Measurements from ENCODE around the gene DACT2. TPM values are rescaled to one million over a fixed set of nuclear protein-coding genes. Genes with fewer than 3 reads are reported as not detected.

DACT2 gene
- total RNA-seq, 2 donors from 2014 or later, result 16.6 to 39.9 TPM

DNA sequence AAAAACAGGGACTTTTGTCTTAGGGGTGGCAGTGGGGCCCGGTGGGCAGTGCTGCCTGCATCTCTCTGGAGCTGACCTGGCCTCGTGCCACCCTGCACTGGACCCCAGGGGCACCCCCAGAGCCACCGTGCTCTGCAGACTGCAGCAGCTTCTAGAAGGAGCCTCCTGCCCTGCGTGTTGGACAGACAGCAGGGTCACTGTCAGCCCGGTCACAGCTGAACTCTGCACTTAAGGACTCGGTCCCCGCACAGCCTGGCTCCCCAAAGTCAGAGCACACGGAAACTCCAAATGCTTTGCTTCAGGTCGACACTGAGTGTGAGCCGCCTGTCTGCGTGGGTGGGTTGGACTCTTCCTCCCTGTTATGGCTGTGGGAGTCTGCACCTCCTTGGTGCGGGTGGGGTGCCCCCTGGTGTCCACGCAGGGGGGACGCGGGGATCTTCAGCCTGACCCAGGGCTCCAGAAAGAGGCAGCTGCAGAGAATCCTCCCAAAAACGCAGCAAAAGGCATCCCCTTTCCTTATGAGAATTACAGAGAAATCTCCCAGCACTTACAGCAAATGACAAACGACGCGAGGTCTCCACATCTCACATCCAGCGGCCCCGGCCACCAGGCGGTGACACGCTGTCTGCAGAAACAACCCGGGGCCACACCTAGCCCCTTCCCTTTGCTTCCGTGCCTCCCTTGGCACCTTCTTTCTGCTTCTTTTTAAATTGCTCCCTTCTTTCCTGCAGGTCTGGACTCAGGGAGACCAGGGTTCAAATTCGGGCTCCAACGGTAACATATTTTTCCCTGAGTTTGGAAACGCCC lies 36.3 kb upstream of the DACT2 start:
- H3K9ac ChIP-seq (ENCODE audit: extremely low read depth, low read length, poor library complexity, severe bottlenecking), result no peak overlapping the region
- no peak overlapping the region for H3K4me3 Mint-ChIP-seq
- H3K9me3 Mint-ChIP-seq, result peaks cover 10% of the 10 kb centered on the region
- no peaks in the 10 kb centered on the region for H3K36me3 ChIP-seq (ENCODE audit: control insufficient read depth, insufficient read depth, low read length)
- peaks cover 10% of the 10 kb centered on the region for H3K9me3 ChIP-seq (ENCODE audit: control insufficient read depth, low read length)
- DNase-seq, result peak; percentile 85
- H3K4me1 Mint-ChIP-seq, result peaks cover 4% of the 10 kb centered on the region
- H3K4me3 ChIP-seq (ENCODE audit: low read length), result no peak overlapping the region
- peaks cover 5% of the 10 kb centered on the region for H3K27me3 Mint-ChIP-seq (ENCODE audit: insufficient read depth)
- WGBS, 2 experiments (ENCODE audit: insufficient coverage in 1 of 2, insufficient read length in 1 of 2), result 62 to 66% methylated on average over 24 to 28 of the region's 28 CpGs
- peaks cover 8% of the 10 kb centered on the region for H3K4me1 ChIP-seq (ENCODE audit: control insufficient read depth, insufficient read depth, low read length)
- H3K27ac ChIP-seq (ENCODE audit: low read depth, low read length), result no peak overlapping the region
- H3K27me3 ChIP-seq (ENCODE audit: control insufficient read depth, insufficient read depth, low read length, poor library complexity, severe bottlenecking), result no peaks in the 10 kb centered on the region
- TF ChIP-seq, protein P1, sequence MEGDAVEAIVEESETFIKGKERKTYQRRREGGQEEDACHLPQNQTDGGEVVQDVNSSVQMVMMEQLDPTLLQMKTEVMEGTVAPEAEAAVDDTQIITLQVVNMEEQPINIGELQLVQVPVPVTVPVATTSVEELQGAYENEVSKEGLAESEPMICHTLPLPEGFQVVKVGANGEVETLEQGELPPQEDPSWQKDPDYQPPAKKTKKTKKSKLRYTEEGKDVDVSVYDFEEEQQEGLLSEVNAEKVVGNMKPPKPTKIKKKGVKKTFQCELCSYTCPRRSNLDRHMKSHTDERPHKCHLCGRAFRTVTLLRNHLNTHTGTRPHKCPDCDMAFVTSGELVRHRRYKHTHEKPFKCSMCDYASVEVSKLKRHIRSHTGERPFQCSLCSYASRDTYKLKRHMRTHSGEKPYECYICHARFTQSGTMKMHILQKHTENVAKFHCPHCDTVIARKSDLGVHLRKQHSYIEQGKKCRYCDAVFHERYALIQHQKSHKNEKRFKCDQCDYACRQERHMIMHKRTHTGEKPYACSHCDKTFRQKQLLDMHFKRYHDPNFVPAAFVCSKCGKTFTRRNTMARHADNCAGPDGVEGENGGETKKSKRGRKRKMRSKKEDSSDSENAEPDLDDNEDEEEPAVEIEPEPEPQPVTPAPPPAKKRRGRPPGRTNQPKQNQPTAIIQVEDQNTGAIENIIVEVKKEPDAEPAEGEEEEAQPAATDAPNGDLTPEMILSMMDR (conservative IDR thresholded peaks at IDR 0.05), result peak; percentile 92
- H3K36me3 Mint-ChIP-seq (ENCODE audit: low read depth), result peaks cover 3% of the 10 kb centered on the region
- no peak overlapping the region for H3K27ac Mint-ChIP-seq

DNA sequence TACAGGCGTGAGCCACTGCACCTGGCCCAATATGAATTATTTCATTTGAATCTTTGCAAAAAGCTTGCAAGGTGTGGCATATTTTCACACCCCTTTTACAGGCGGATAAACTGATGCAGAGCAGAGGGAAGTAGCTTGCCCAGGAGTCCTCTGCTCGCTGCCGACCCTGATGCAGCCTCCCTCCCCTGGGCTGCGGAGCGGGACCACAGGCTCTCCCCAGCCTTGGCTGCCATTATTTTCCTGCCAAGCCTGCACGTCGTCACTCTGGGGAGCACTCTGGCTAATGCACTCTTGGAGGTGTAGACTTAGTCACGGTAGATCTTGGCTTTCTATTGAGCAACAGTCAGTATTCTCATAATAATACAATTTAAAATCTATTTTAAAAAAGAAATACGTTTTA lies 34.8 kb upstream of the DACT2 start:
- peak; percentile 38 for DNase-seq
- H3K27me3 ChIP-seq (ENCODE audit: control insufficient read depth, insufficient read depth, low read length, poor library complexity, severe bottlenecking), result no peaks in the 10 kb centered on the region
- peaks cover 8% of the 10 kb centered on the region for H3K4me1 ChIP-seq (ENCODE audit: control insufficient read depth, insufficient read depth, low read length)
- Mint-ChIP-seq H3K27me3 (ENCODE audit: insufficient read depth) (peaks cover 5% of the 10 kb centered on the region), H3K9me3 (peaks cover 3% of the 10 kb centered on the region), H3K36me3 (ENCODE audit: low read depth) (no peaks in the 10 kb centered on the region), H3K27ac (no peak overlapping the region), H3K4me1 (peaks cover 10% of the 10 kb centered on the region), H3K4me3 (no peak overlapping the region)
- no peaks in the 10 kb centered on the region for H3K36me3 ChIP-seq (ENCODE audit: control insufficient read depth, insufficient read depth, low read length)
- WGBS, 2 experiments (ENCODE audit: insufficient coverage in 1 of 2, insufficient read length in 1 of 2), result 96 to 98% methylated on average over 6 to 10 of the region's 10 CpGs
- no peak overlapping the region for H3K4me3 ChIP-seq (ENCODE audit: low read length)
- H3K27ac ChIP-seq (ENCODE audit: low read depth, low read length), result no peak overlapping the region
- H3K9ac ChIP-seq (ENCODE audit: extremely low read depth, low read length, poor library complexity, severe bottlenecking), result no peak overlapping the region
- peaks cover 6% of the 10 kb centered on the region for H3K9me3 ChIP-seq (ENCODE audit: control insufficient read depth, low read length)
- TF ChIP-seq, protein P1 (conservative IDR thresholded peaks at IDR 0.05), result no peak

GRCh38 chr6:168353041-168353440 lies 33.5 kb upstream of the DACT2 start:
- Mint-ChIP-seq H3K27me3 (ENCODE audit: insufficient read depth) (peaks cover 8% of the 10 kb centered on the region), H3K4me3 (no peak overlapping the region), H3K9me3 (peaks cover 3% of the 10 kb centered on the region), H3K27ac (no peak overlapping the region), H3K36me3 (ENCODE audit: low read depth) (no peaks in the 10 kb centered on the region), H3K4me1 (peaks cover 10% of the 10 kb centered on the region)
- Histone ChIP-seq H3K4me3 (ENCODE audit: low read length) (no peak overlapping the region), H3K9me3 (ENCODE audit: control insufficient read depth, low read length) (peaks cover 6% of the 10 kb centered on the region), H3K4me1 (ENCODE audit: control insufficient read depth, insufficient read depth, low read length) (peaks cover 8% of the 10 kb centered on the region), H3K9ac (ENCODE audit: extremely low read depth, low read length, poor library complexity, severe bottlenecking) (no peak overlapping the region), H3K27ac (ENCODE audit: low read depth, low read length) (no peak overlapping the region), H3K36me3 (ENCODE audit: control insufficient read depth, insufficient read depth, low read length) (no peaks in the 10 kb centered on the region), H3K27me3 (ENCODE audit: control insufficient read depth, insufficient read depth, low read length, poor library complexity, severe bottlenecking) (no peaks in the 10 kb centered on the region)
- WGBS, 2 experiments (ENCODE audit: insufficient coverage in 1 of 2, insufficient read length in 1 of 2), result 93 to 96% methylated on average over 9 of the region's 9 CpGs
- peak; percentile 32 for DNase-seq
- TF ChIP-seq, protein P1 (conservative IDR thresholded peaks at IDR 0.05), result no peak

Measured in endodermal cell (in vitro differentiated cells).